ENCODE results near the gene CDH18. TPM values are rescaled to one million over a fixed set of nuclear protein-coding genes. Genes with fewer than 3 reads are reported as not detected.

The CDH18 gene
- total and polyA plus RNA-seq, 2 of the 4 experiments (the other 2 are of a cell fraction) = 0.24 to 1.1 TPM

DNA sequence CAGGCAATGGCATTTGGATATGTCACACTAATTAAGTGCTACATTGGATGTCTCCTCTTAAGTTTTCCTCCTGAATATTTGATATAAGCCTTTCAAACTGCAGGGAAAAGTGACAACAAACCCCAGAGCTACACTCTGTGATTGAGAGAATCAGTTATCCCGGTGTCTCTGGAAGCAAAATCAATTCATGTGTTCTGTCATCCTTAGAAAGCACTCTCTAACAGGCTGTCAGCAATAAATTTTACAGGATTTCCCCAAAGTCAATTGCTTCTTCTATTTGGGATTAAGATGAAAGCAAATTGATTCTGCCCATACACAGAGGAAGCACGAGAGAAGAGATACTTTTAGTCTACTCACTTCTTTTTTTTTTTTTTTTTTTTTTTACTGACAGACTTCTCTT is 332.4 kb downstream of the CDH18 start:
- Histone ChIP-seq H4K20me1 (ENCODE audit: insufficient read depth, low read length) (no peaks in the 10 kb centered on the region), H3K14ac (replicated peaks; ENCODE audit: low read depth, low read length) (no peak overlapping the region), H3K23ac (ENCODE audit: low read depth, low read length) (no peak overlapping the region), H3K4me2 (ENCODE audit: low read depth, low read length) (no peak overlapping the region), H3K27ac (ENCODE audit: insufficient read depth, low read length) (no peak overlapping the region), H3K4ac (ENCODE audit: low read depth, low read length) (no peak overlapping the region), H2AFZ (replicated peaks; ENCODE audit: low read length, poor library complexity) (no peak overlapping the region), H3K56ac (ENCODE audit: extremely low read depth, insufficient read depth, low read length) (no peak overlapping the region), H4K8ac (ENCODE audit: low read depth in 2 of 2, low read length in 2 of 2) (no peak overlapping the region), H4K5ac (ENCODE audit: low read depth, low read length) (no peak overlapping the region), H3K9me3 (ENCODE audit: control insufficient read depth, insufficient read depth, low read length) (peaks cover 9% of the 10 kb centered on the region; the same call in 1 of the 2 replicates), H2AK9ac (replicated peaks; ENCODE audit: low read depth, low read length, poor library complexity) (no peak overlapping the region), H2AK5ac (ENCODE audit: low read depth, low read length) (no peak overlapping the region), H2BK15ac (ENCODE audit: low read depth, low read length) (no peak overlapping the region), H2BK120ac (ENCODE audit: low read depth, low read length) (no peak overlapping the region), H3K18ac (ENCODE audit: low read depth, low read length) (no peak overlapping the region), H4K91ac (ENCODE audit: insufficient read depth, low read depth, low read length) (no peak overlapping the region), H2BK5ac (ENCODE audit: low read depth, low read length, poor library complexity, severe bottlenecking) (no peak overlapping the region), H3K27me3 (ENCODE audit: control insufficient read depth, insufficient read depth, low read length) (no peaks in the 10 kb centered on the region), H3K9ac (ENCODE audit: low read depth, low read length) (no peak overlapping the region), H3K9me1 (ENCODE audit: insufficient read depth, low read length) (no peaks in the 10 kb centered on the region), H3K4me1 (ENCODE audit: control insufficient read depth, insufficient read depth, low read length) (no peaks in the 10 kb centered on the region), H2BK20ac (ENCODE audit: low read depth, low read length) (no peak overlapping the region), H3K4me3 (ENCODE audit: insufficient read depth, low read depth, low read length) (no peak overlapping the region), H3K79me1 (ENCODE audit: low read depth in 1 of 2, low read length in 2 of 2) (no peaks in the 10 kb centered on the region), H3K36me3 (ENCODE audit: control insufficient read depth, insufficient read depth, low read length) (no peaks in the 10 kb centered on the region)
- dilution Hi-C loops (cut with HindIII; ENCODE audit: low sequenced_read_pairs, unreplicated experiment) = no loop called here
- ChIA-PET CTCF (no interaction called here), POLR2A (ENCODE audit: unreplicated experiment) (no interaction called here)
- TF ChIP-seq, protein P1, sequence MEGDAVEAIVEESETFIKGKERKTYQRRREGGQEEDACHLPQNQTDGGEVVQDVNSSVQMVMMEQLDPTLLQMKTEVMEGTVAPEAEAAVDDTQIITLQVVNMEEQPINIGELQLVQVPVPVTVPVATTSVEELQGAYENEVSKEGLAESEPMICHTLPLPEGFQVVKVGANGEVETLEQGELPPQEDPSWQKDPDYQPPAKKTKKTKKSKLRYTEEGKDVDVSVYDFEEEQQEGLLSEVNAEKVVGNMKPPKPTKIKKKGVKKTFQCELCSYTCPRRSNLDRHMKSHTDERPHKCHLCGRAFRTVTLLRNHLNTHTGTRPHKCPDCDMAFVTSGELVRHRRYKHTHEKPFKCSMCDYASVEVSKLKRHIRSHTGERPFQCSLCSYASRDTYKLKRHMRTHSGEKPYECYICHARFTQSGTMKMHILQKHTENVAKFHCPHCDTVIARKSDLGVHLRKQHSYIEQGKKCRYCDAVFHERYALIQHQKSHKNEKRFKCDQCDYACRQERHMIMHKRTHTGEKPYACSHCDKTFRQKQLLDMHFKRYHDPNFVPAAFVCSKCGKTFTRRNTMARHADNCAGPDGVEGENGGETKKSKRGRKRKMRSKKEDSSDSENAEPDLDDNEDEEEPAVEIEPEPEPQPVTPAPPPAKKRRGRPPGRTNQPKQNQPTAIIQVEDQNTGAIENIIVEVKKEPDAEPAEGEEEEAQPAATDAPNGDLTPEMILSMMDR (conservative IDR thresholded peaks at IDR 0.05; ENCODE audit: low read depth, low read length) = no peak
- TF ChIP-seq RCOR1 (IDR thresholded peaks at IDR 0.05; ENCODE audit: insufficient replicate concordance, low read length) (no peak), BHLHE40 (IDR thresholded peaks at IDR 0.05; ENCODE audit: low read depth, low read length) (no peak), CEBPB (IDR thresholded peaks at IDR 0.05; ENCODE audit: low read depth, low read length) (no peak), RAD21 (IDR thresholded peaks at IDR 0.05; ENCODE audit: low read length) (no peak), RFX5 (IDR thresholded peaks at IDR 0.05; ENCODE audit: low read depth, low read length) (no peak), FOS (IDR thresholded peaks at IDR 0.05; ENCODE audit: low read depth, low read length) (no peak)
- BruUV-seq (replicated peaks) = no TSS peak
- intact Hi-C loops (cut with micrococcal nuclease) = no loop called here
- ATAC-seq (ENCODE audit: low read depth) (no peak), DNase-seq (no peak)
- WGBS, 2 experiments (ENCODE audit: extremely low coverage in 2 of 2, insufficient read length in 1 of 2) = no CpG with 5 or more reads among the region's 2 CpGs
- in situ Hi-C loops (cut with MboI; ENCODE audit: low sequenced_read_pairs) = no loop called here
